ENCODE measurements around the gene EPRS1.
"Not testable (repeated sequence)": the region's sequence is repeated elsewhere in the genome, so short reads cannot be mapped to it uniquely, and the experiment has no call there.

Gene EPRS1

DNA sequence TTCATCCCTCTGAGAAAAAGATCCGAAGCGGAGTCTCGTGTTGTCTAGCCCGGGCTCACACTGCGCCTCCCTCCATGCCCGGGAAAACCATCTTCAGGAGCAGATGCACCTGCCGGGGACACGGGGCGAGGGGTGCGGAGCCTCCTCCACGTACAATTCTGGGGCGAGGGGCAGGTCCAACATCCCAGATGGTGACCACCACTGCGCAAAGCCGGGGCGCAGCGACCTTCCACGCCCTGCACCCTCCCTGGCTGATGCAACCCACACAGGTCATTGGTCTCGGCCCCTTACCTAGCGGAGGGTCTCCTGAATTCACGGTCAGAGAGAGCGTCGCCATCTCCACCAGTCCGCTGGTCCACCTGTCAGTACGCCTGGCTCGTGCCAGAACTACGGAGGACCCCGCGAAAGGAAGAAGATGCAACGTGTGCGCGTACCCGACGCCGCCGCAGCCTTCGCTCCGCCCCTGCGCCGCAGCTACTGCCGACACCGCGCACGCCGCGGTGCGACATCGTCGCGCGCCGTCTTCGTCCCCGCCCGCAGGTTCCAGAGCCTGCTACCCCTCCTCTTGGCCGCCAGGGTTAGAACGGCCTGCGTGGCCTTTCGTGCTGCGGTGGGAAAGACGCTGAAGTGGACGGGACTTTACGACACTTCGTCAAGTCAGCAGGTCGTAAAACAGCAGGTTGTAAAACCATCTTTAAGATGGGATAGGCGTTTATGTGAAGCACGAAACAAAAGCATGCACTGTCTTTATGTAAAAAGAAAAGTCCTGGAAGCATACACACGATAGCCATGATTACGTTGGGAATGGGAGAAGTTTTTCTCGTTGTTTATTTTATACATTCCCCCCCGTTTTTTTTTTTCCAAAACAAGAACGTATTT, at the start of gene EPRS1:
Gene EPRS1 (minus strand): TSS at position 454 of the 879 bp plus-strand sequence. CDS start 117 bp downstream, at position 337.
- H3K4me1 ChIP-seq (ENCODE audit: control insufficient read depth, insufficient read depth, low read length) = peaks cover 15% of the 10 kb centered on the region

DNA sequence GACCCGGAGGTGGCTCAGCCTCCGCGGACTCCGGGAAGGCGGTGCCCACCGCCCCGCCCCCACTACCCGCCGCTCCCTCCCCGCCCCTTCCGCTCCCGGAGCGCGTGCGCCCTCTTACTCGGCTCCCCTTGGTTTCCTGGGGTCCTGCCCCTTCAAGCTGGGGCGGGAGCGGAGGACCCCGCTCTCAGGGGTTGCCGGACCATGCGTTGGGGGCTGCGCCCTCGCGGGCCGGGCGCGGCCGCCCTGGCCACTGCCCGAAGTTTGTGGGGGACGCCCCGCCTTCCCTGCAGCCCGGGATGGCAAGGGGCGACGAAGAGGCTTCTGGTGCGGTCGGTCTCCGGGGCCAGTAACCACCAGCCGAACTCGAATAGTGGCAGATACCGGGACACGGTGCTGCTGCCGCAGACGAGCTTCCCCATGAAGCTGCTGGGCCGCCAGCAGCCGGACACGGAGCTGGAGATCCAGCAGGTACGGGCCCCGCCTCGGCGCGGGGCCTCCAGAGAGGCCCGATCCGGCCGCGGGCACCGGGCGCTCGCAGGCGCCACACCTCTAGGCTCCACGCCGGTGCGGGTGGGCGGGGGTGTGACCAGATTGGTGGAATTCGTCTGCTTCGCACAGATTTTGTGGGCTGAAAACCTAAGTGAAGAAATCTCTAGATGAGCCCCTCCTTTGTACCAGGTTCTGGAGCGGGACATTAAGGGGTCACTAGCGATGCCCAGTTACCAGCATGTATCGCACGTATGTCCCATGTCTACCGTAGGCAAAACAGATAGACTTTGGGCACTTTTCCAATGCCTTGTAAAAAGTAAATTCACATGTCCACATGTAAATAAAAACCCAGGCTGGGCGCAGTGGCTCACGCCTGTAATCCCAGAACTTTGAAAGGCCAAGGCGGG, 48.0 kb upstream of the EPRS1 start, which contains the start of gene IARS2:
Gene IARS2 (plus strand): TSS at position 117 of the 896 bp plus-strand sequence. CDS start 85 bp downstream, at position 202.
- Histone ChIP-seq H3K4me3 (ENCODE audit: low read length) (peak within 1 kb of the TSS; percentile 96), H3K27me3 (replicated peaks; ENCODE audit: control insufficient read depth, insufficient read depth, low read length) (no peaks in the 10 kb centered on the region), H3K4me1 (ENCODE audit: control insufficient read depth, insufficient read depth, low read length) (peaks cover 13% of the 10 kb centered on the region), H3K9ac (ENCODE audit: low read length) (peak within 1 kb of the TSS; percentile 96), H3K36me3 (ENCODE audit: control insufficient read depth, insufficient read depth, low read length, severe bottlenecking) (peaks cover 18% of the 10 kb centered on the region), H3K9me3 (ENCODE audit: control insufficient read depth, low read length) (no peaks in the 10 kb centered on the region)
- DNase-seq (ENCODE audit: low read depth) = peak; percentile 96

More for the DNA sequence above, at the start of gene EPRS1:
- peak; percentile 98 for DNase-seq (ENCODE audit: low read depth)
- H3K4me3 ChIP-seq (ENCODE audit: low read length) = peak within 1 kb of the TSS; percentile 94
- no peaks in the 10 kb centered on the region for H3K9me3 ChIP-seq (ENCODE audit: control insufficient read depth, low read length)
- H3K36me3 ChIP-seq (ENCODE audit: control insufficient read depth, insufficient read depth, low read length, severe bottlenecking) = peaks cover 1% of the 10 kb centered on the region
- peak within 1 kb of the TSS; percentile 91 for H3K9ac ChIP-seq (ENCODE audit: low read length)
- no peaks in the 10 kb centered on the region for H3K27me3 ChIP-seq (replicated peaks; ENCODE audit: control insufficient read depth, insufficient read depth, low read length)

- Histone ChIP-seq H3K4me3 (ENCODE audit: low read length) (no peak overlapping the region), H3K36me3 (ENCODE audit: control insufficient read depth, insufficient read depth, low read length, severe bottlenecking) (peaks cover 13% of the 10 kb centered on the region)
These were observed 47.2 kb upstream of the EPRS1 start for GRCh38 chr1:220093361-220094015.

GRCh38 chr1:220092694-220093093, 46.4 kb upstream of the EPRS1 start:
- DNase-seq (ENCODE audit: low read depth) = no peak
- Histone ChIP-seq H3K4me1 (ENCODE audit: control insufficient read depth, insufficient read depth, low read length) (peaks cover 13% of the 10 kb centered on the region), H3K4me3 (ENCODE audit: low read length) (no peak overlapping the region), H3K36me3 (ENCODE audit: control insufficient read depth, insufficient read depth, low read length, severe bottlenecking) (peaks cover 7% of the 10 kb centered on the region), H3K27me3 (replicated peaks; ENCODE audit: control insufficient read depth, insufficient read depth, low read length) (no peaks in the 10 kb centered on the region), H3K9me3 (ENCODE audit: control insufficient read depth, low read length) (no peaks in the 10 kb centered on the region), H3K9ac (ENCODE audit: low read length) (no peak overlapping the region)

More at GRCh38 chr1:220093361-220094015, 47.2 kb upstream of the EPRS1 start:
- no peak for DNase-seq (ENCODE audit: low read depth)
- H3K4me1 ChIP-seq (ENCODE audit: control insufficient read depth, insufficient read depth, low read length) = peaks cover 13% of the 10 kb centered on the region
- H3K9ac ChIP-seq (ENCODE audit: low read length) = no peak overlapping the region
- H3K27me3 ChIP-seq (replicated peaks; ENCODE audit: control insufficient read depth, insufficient read depth, low read length) = no peaks in the 10 kb centered on the region
- no peaks in the 10 kb centered on the region for H3K9me3 ChIP-seq (ENCODE audit: control insufficient read depth, low read length)

DNA sequence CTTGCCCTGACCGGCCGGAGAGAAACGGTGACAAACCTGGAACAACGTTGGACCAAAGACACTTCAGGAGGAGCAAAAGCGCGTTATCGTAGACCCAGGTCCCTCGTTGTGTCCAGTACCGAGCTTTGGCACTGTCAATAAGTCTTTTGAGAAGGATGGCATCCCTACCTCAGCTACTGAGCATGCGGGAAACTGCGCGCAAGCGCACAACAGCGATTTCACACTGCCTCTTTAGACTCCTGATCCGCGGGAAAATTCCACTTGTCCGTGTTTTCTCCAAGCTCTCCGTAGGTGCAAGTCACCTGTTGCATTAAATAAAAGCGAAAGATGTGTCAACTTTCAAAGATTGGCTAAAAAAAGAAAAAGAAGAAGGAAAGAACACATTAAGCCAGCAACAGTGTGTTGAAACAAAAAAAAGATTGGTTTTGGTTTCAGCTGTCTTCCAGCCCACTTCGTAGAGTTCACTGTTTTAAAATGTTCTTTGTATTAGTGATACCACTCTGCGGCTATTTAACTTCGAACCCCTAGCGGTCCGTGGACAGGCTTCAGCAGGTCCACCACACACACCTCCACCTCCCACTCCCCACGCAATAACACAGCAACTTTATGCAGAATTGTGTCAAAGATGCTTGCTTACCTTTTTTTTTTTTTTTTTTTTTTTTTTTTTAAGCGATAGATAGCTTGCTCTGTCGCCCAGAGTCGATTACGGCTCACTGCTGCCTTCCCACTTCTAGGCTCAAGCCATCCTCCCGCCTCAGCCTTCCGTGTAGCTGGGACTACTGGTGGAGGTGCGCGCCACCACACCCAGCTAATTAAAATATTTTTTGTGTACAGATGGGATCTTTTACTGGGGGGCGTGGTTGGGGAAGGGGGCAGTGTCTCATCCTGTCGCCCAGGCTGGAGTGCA, 43.6 kb upstream of the EPRS1 start, which contains the start of gene BPNT1:
Gene BPNT1 (minus strand): TSS at position 139 of the 907 bp plus-strand sequence. CDS start 9,942 bp downstream, outside the sequence.
- Histone ChIP-seq H3K9me3 (ENCODE audit: control insufficient read depth, low read length) (no peaks in the 10 kb centered on the region), H3K9ac (ENCODE audit: low read length) (peak within 1 kb of the TSS; percentile 91), H3K36me3 (ENCODE audit: control insufficient read depth, insufficient read depth, low read length, severe bottlenecking) (no peaks in the 10 kb centered on the region), H3K4me1 (ENCODE audit: control insufficient read depth, insufficient read depth, low read length) (peaks cover 9% of the 10 kb centered on the region), H3K4me3 (ENCODE audit: low read length) (peak within 1 kb of the TSS; percentile 99), H3K27me3 (replicated peaks; ENCODE audit: control insufficient read depth, insufficient read depth, low read length) (no peaks in the 10 kb centered on the region)
- DNase-seq (ENCODE audit: low read depth) = peak; percentile 97

DNA sequence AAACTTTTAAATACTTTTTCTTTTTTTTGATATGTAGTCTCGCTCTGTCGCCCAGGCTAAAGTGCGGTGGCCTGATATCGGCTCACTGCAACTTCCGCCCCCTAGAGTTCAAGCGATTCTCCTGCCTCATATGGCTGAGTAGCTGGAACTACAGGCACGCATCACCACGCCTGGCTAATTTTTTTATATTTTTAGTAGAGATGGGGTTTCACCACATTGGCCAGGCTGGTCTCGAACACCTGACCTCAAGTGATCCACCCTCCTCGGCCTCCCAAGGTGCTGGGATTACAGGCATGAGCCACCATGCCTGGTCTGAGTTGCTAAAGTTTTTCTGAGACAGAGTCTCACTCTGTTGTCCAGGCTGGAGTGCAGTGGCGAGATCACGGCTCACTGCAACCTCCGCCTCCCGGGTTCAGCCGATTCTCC, 40.0 kb upstream of the EPRS1 start:
- H3K9ac ChIP-seq (ENCODE audit: low read length); H3K36me3 ChIP-seq (ENCODE audit: control insufficient read depth, insufficient read depth, low read length, severe bottlenecking); H3K9me3 ChIP-seq (ENCODE audit: control insufficient read depth, low read length); DNase-seq (ENCODE audit: low read depth); H3K27me3 ChIP-seq (replicated peaks; ENCODE audit: control insufficient read depth, insufficient read depth, low read length); H3K4me3 ChIP-seq (ENCODE audit: low read length): not testable (repeated sequence)
- peaks cover 17% of the 10 kb centered on the region for H3K4me1 ChIP-seq (ENCODE audit: control insufficient read depth, insufficient read depth, low read length)

DNA sequence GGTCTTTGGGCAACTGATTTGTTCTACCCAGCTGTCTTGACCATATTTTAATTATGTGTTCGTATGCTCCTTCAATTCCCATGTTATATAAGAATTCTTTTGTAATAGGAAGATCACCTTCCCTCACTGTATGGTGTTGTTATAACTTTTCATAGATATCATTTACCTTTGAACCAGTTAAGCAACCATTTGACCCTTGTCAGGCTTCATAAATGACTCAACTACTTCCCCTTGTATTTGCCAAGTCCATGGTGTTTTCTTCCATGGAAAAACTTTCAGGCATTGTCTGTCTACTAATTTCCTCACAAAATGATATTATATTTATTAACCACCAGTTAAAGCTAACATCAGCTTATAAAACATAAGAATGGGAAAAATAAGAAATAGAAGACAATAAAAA, 38.2 kb upstream of the EPRS1 start:
- Histone ChIP-seq H3K27me3 (replicated peaks; ENCODE audit: control insufficient read depth, insufficient read depth, low read length) (no peaks in the 10 kb centered on the region), H3K36me3 (ENCODE audit: control insufficient read depth, insufficient read depth, low read length, severe bottlenecking) (peaks cover 5% of the 10 kb centered on the region), H3K4me1 (ENCODE audit: control insufficient read depth, insufficient read depth, low read length) (peaks cover 17% of the 10 kb centered on the region), H3K4me3 (ENCODE audit: low read length) (no peak overlapping the region), H3K9me3 (ENCODE audit: control insufficient read depth, low read length) (no peaks in the 10 kb centered on the region), H3K9ac (ENCODE audit: low read length) (no peak overlapping the region)
- no peak for DNase-seq (ENCODE audit: low read depth)

DNA sequence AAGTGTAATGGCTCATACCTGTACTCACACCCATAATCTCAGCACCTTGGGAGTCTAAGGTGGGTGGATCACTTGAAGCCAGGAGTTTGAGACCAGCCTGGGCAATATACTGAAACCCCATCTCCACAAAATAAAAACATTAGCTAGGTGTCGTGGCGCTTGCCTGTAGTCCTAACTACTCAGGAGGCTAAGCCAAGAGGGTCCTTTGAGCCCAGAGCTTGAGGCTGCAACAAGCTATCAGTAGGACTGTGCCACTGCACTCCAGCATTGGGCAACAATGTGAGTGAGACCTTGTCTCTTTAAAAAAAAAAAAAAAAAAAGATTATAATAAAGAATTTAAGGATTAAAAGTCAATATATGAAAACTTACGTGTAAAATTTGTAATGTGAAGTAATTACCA, 31.6 kb upstream of the EPRS1 start:
- H3K27me3 ChIP-seq (replicated peaks; ENCODE audit: control insufficient read depth, insufficient read depth, low read length) = no peaks in the 10 kb centered on the region
- H3K4me3 ChIP-seq (ENCODE audit: low read length) = no peak overlapping the region
- no peak for DNase-seq (ENCODE audit: low read depth)
- peaks cover 18% of the 10 kb centered on the region for H3K36me3 ChIP-seq (ENCODE audit: control insufficient read depth, insufficient read depth, low read length, severe bottlenecking)
- H3K9ac ChIP-seq (ENCODE audit: low read length) = no peak overlapping the region
- no peaks in the 10 kb centered on the region for H3K9me3 ChIP-seq (ENCODE audit: control insufficient read depth, low read length)
- H3K4me1 ChIP-seq (ENCODE audit: control insufficient read depth, insufficient read depth, low read length) = no peaks in the 10 kb centered on the region

- Histone ChIP-seq H3K36me3 (ENCODE audit: control insufficient read depth, insufficient read depth, low read length, severe bottlenecking) (peaks cover 26% of the 10 kb centered on the region), H3K27me3 (replicated peaks; ENCODE audit: control insufficient read depth, insufficient read depth, low read length) (no peaks in the 10 kb centered on the region), H3K9me3 (ENCODE audit: control insufficient read depth, low read length) (no peaks in the 10 kb centered on the region), H3K9ac (ENCODE audit: low read length) (no peak overlapping the region), H3K4me1 (ENCODE audit: control insufficient read depth, insufficient read depth, low read length) (no peaks in the 10 kb centered on the region), H3K4me3 (ENCODE audit: low read length) (no peak overlapping the region)
- no peak for DNase-seq (ENCODE audit: low read depth)
These were observed 30.8 kb upstream of the EPRS1 start for GRCh38 chr1:220076861-220077762.
